CD4-positive, alpha-beta T cell treated with Interleukin-6 for 4 hours (primary cell): ENCODE data around the gene CCDC91.

Experiments
- DNase-seq: peaks from one replicate; pipeline ENCODE4 v3.0.0-alpha.2; 2020; ENCODE audit warnings: mixed read lengths

Gene CCDC91, protein sequence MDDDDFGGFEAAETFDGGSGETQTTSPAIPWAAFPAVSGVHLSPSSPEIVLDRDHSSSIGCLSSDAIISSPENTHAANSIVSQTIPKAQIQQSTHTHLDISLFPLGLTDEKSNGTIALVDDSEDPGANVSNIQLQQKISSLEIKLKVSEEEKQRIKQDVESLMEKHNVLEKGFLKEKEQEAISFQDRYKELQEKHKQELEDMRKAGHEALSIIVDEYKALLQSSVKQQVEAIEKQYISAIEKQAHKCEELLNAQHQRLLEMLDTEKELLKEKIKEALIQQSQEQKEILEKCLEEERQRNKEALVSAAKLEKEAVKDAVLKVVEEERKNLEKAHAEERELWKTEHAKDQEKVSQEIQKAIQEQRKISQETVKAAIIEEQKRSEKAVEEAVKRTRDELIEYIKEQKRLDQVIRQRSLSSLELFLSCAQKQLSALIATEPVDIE

DNA sequence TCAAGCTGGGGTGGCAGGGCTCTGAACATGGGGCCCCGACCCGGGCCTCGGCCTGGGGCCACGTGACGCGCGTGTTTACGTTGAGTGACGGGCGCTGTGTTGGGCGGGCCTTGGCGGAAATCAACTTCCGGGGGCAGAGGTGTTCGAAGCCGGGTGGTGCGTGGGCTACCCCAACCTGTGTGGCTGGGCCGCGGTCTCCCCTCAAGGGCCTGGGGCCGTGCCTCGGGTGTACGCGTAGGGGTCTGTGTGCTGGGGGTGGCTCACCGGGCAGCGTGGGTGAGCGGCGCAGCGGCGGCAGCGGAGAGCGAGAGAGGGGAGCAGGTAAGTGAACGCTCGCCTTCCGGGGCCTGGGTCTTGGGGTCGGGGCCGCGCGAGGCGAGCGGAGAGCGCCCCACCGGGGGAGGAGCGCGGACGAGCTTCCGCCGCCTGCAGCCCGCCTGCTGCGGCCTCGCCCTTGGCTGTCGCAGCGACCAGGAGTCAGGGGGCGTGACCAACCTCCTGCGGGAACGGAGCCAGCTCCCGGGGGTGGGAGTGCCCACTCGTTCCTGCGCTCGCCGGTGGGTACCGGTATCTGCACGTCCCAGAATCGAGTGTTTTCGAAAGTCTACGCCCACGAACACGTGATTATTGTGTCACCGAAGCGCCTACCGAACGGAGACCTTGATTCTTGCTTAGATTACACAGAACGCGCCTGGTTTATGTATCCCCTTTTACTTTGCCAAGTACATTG, at the start of gene CCDC91:
TSS of gene CCDC91 (plus strand) at position 136 of the 730 bp plus-strand sequence. CDS start 66,760 bp downstream, outside the sequence.
- peak; percentile 88 for DNase-seq

DNA sequence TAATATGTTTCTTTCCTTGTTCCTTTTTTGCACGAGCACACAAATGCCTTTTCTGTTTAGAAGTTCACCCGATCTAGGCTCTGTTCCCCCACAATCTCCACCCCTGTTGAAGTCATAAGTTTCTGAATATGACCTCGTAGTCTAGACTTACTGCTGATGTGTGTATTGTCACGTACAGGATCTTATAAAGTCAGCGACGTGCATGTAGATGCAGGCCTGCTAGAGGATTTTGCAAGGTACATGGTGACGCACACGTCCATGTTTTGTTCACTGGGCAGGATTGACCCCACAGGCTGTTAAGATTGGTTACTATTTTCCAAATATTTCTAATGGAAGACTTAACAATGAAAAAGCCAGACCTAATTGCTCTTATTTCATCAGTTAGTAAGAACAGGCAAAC, 46.2 kb upstream of the CCDC91 start:
- no peak for DNase-seq

DNA sequence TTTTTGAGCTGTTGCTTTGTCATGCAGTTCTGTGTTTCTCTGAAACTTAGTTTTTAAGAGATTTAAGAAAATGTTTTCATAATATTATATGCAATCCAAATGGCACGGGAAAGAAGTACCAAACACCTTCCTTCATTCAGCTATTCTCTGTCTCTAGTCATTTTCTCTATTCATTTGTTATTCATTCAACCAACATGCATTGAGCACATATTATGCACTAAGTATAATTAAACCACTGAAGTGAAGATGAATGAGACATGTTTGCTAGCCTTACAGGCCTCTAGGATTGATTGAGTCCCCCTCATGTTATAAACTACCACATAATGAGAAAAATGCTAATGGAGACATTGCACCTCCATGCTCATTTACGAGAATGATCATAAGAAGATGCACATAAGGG, 45.7 kb upstream of the CCDC91 start:
- no peak for DNase-seq

DNA sequence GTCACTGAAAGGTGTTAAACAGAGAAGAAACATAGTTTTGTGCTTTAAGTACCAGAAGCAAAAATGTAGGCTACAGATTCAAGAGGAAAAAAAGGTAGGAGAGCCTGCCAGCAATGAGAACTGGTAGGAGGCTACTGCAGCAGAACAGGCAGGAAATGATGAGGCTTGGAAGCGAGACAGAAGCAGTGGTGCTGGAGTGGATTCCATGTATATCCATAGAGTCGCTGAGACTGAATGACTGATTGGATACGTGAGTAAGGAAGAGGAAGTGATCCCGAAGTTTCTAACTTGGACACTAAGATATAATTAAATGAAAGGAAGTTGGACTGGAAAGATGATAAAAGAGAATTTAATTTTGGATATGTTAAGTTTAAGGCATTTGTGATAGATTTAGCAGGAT, 45.0 kb upstream of the CCDC91 start:
- DNase-seq = no peak

DNA sequence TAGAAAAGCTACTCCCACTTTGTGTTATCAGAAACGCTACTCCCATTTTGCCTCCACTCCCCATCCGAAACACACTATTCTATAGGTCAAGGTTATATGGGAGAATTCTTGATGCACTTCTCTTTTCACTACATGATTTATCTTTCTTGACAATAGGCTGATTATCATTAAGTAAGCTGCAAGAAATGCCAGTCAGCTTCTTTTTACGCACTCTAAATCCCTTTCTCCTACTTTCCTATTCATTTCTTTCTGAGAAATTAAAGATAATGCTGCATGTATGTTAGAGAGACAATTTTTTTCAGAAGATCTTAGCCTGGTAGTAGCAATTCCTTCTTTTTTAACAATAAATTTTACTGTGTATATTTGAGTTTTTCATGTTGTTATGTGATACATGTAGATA, 41.0 kb upstream of the CCDC91 start:
- DNase-seq = no peak

DNA sequence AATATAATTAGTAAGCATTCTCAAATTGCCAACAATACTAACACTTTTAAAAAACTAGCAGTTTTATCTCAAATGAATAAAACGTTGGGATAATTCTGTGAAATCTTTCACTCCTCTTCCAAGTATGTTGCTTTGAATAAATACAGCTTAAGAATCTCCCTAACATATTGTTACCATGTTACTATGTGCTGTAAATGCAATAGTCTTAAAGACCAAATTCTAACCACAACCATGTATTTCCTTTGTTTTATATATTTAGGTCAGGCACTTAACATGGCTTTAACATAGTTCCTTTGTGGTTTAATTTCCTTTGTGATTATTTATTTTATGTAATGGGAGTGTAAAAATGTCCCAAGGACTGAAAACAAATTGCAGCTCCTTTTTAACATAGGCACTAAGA, 33.9 kb upstream of the CCDC91 start:
- DNase-seq = no peak

DNA sequence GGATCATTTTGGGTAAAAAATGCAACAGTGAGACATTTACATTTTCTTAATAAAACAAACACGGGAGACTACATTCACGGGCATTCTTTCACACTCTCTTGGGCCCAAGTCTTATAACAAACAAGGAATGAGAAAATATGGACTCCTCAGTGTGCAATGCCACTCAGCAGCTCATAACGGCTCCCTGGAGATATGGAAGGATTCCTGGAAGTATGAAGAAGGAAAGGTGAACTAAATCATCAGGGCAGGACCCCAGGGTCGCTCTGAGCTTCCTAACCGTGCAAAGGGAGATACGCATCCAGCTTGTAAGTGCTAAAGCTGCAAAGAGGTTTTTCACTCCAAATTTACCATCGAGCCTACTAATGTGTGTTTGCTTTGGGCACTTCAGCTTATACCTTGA, 33.5 kb upstream of the CCDC91 start:
- no peak for DNase-seq

DNA sequence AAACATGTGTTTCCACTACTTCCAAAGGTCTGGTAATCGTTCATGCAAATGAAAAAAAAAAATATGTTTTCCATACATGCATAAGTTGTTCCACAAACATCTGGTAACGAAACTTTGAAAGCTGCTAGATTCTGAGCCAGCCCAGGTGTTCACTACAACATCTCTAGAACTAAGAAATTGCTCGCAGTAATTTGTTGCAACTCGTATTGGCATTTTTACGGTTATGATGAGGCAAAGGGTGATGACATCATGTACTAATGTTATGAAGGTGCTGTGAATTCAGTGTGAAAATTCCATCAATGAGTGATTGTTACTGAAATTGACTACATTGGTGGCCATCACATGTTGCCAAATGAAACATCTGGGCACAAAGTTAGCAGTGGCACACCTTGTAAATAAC, 31.9 kb upstream of the CCDC91 start:
- DNase-seq = no peak

DNA sequence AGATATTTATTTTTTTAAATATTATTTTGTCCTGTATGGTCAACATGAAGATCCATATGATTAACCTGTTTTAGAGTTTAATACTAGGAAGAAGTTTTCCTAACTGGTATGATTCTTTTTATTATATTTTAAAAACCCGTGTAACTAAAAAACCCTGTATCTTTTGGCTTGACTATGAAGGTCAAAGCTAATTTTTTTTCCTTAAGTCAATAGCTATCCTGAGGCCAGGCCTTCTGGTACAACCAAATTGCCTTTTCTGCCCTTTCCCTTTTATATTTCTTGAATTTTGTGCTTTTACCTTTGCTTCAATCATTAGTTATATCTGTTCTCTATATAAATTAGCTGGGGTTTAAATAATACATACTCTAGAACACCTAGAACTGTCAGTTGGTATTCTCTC, 30.6 kb upstream of the CCDC91 start:
- no peak for DNase-seq

DNA sequence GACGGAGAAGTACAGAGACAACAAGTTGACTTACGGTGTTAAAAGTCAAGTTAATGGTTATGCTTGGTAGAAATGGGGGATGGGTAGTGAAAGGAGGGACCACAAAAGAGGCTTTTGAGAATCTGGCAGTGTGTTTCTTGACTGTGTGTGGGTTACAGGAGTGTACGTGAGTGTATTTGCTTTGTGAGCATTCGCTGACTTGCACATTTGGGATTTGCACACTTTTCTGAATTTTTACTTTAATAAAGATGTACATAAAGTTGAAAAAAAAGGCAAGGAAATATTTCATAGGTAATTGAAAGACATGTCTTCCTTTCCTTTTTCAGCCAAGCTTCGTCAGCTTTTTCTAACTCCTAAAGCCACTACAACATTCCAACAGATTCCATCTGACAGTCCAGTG, 28.6 kb upstream of the CCDC91 start:
- no peak for DNase-seq

DNA sequence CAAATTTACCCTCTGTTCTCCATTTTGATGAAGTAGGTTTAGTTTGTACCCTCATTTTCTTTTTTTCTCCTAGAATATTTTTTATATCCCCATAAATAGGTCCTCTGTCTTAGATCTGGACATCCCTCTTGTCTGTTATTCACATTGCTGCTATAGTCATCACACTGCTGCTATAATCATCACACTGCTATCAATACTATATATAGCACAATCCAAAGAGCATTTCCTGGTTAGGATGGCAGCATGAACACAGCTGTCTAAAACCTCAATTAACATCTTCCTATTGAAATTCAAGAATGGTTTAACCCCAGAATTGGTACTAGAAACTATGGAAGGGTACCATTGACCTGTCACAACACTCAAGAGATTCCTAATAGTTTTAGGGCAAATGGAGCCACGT, 27.6 kb upstream of the CCDC91 start:
- DNase-seq = no peak

DNA sequence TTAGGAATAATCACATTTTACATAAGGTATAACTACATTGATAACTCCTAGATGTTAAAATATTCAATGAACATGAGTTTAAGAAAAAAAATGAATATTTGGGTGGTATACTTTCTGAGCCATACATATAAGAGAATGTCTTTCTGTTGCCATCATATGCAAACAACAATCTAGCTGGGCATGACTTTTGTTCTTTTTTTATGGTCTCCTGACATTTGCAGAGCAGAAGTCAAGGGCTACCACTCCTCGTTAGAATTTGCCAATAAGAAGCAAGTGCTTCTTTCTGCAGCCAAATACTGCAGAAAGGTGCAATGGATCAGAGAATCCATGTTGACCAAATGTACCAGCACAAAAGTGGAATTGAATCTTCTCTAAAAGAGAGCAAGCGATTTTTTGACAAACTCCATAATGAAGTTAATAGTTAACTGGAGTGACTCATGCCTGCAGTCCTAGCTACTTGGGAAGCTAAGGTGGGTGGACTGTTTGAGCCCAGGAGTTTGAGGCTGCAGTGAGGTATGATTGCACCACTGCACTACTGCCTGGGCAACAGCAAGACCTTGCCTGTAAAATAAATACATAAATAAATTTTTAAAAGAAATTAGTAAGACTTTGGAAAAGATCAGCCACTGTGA, 25.5 kb upstream of the CCDC91 start:
- no peak for DNase-seq

DNA sequence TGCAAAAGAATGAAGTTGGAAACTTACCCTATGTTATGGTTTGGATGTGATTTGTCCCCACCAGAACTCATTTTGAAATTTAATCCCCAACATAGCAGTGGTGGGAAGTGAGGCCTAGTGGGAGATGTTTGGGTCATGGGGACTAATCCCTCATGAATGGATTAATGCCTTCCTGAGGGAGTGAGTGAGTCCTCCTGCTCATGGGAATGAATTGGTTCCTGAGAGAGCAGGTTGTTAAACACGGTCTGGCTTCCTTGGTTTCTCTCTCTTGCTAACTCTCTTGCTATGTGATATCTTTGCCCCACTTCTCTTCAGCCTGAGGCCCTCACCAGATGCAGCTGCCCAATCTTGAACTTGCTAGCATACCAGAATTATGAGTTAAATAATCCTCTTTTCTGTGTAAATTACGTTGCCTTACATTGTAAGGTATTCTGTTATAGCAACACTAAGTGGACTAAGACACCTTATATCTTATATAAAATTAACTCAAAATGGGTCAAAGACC, 22.2 kb upstream of the CCDC91 start:
- no peak for DNase-seq

DNA sequence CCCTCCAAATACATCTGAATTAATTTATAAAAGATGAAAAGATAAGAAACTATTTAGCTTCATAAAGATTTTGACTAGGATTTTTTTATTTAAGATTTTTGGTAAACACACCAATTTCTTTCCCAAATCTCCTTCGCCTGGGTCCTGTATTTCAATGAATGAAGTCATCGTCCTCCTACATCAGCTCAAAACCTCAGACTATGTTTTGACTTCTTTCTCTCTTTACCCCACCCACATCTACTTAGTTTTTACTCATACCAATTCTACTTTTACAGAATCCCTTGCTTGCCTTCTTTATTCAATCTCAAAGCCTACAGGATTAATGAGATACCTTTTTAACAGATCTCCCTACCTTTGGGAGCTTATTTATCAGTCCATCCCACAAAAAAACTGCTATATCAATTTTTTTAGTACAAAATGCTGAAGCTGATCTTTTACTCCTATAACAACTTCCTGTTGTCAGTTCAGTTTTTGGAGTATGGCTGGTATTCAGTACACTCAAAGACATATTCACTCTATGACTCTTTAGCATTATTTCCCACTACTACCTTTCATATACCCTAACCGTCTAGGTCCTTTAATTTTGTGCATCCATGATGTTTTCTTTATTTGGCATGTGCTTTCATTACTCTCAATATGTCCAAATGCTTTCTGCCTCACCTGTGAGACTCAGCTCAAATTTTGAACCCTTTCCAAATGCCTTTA, 18.7 kb upstream of the CCDC91 start:
- DNase-seq = no peak

DNA sequence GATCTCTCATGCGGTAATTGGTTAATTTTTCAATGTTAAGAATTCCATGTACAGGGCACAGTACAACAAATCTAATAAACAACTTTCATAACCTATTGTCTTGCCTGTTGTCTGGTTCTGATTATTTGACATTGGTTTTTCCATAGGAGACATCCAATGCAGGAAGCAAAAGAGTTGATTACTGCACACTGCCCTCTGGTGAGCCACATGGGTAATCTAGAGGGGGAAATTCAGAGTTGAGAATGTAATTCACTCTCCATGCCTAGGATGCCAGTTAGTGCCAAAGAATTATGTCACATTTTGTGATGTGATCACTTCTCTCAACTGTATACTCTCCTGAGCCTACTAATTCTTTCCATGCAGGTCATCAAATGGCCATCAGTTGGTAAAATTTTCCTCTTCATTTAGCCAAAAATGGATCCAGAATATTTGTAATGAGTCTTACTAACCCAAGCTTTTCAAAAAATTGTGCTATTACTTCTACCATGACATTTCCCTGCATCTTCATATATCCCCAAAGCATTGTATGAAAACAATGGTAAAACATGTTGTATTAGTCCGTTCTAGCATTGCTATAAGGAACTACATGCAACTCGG, 17.7 kb upstream of the CCDC91 start:
- DNase-seq = no peak

DNA sequence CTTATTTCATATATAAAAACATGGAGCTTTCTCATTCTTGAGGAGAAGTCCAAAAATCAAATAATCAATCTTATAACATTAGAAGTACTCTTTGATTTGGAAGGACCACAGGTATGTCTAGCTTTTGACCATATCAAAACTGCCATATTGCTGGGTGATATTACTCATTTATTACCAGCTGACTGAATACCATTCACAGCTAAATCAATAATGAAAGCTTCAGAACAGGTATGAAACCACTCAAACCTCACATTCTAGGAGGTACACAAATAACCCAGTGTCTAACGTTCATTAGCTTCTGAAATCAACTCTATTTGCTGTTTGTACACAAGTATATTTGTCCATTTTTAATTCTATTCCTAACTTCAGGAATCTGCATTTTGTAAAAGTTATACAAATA, 16.8 kb upstream of the CCDC91 start:
- DNase-seq = no peak

DNA sequence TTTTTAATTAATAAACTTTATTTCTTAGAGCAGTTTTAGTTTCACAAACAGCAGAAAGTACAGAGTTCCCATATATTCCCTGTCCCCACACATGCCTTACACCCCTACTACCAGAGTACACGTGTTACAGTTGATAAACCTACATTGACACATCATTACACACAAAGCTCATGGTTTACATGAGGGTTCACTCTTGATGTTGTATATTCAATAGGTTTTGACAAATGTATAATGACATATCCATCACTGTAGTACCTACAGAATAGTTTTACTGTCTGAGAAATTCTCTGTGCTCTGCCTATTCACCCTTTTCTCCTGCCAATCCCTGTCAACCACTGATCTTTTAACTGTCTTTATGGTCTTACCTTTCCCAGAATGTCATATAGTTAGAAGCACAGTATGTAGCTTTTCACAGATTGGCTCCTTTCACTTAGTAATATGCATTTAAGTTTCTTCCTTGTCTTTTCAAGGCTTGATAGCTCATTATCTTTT, 15.1 kb upstream of the CCDC91 start:
- no peak for DNase-seq

DNA sequence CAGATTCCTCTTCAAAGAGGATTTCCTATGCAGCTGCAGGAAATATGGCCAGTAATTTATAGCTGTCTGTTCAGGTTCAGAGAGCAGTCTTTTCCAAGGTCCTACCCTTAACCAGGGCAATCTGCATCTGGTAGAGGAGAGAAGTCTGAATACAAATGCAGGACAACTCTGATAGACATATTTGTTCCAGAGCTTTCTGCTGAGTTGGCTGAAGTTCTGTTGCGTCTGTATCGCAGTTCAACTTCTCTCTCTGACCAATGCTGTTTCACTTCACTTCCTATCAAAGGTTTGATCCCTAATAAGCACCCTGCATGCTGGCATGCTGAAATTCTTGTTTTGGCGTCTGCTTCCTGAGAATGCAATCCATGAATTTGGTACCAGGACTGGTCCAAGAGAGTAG, 14.0 kb upstream of the CCDC91 start:
- DNase-seq = no peak

DNA sequence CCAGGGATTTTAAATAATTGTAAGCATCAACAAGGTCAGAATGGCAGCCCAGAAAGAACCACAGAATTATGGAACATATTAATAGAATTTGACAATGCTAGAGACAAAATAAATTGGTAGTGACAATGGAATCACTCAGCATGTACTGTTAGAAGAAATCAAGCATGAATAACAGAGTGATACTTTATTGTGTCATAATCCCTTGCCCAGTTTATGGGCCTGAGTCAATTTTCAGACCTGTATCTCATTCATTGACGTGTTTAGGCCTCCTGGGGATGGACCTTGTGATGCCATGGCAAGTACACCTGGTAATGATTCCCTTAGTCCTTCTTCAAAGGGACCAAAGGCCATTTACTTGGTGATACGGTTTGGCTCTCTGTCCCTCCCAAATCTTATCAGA, 12.8 kb upstream of the CCDC91 start:
- DNase-seq = no peak

DNA sequence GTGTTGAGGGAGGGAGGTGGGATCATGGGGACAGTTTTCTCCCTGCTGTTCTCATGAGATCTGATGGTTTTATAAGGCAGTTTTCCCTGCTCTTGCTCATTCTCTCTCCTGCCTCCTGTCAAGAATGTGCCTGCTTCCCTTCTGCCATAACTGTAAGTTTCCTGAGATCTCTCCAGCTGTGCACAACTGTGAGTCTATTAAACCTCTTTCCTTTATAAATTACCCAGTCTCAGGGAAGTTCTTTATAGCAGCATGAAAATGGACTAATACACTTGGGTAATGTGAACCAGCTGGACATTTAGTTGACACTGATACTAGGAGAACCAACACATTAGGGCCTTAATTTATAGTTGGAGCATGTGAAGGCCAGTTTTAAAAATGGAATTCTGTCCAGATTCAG, 12.4 kb upstream of the CCDC91 start:
- no peak for DNase-seq

DNA sequence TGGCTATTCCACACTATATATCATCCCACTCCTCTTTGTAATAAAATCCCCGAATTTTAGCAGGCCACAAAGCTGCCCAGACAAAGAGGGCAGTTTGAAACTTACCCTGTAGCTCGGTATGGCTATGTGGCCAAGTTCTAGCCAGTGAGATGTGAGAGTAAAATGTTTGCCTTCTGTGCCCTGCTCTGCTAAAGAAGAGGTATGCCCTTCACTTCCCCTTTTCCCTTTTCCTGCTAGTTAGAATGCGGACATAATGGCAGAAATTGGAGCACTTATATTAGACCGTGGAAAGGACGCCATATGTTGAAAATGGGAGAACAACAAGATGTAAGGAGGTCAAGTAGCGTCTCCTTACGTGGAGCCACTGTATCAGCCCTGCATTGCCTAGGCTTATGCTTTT, 11.5 kb upstream of the CCDC91 start:
- no peak for DNase-seq

DNA sequence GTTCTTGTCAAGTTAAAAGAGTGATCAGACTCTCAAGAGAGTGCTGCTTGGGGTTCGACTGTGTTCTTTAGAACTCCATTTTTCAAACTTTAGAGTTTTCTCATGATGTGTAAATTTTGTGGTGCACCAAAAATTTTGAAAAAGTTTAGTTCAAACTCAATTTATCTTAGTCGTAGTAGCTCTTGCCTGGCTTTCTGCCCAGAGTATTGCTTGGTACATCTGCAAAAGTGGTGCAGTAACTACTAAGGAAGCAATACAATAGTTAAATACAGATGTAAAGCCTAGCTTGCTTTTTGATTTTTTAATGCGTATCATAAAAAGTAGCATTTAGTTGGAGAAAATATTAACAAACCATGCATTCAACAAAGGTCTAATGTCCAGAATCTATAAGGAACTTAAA, 9.5 kb upstream of the CCDC91 start:
- no peak for DNase-seq

DNA sequence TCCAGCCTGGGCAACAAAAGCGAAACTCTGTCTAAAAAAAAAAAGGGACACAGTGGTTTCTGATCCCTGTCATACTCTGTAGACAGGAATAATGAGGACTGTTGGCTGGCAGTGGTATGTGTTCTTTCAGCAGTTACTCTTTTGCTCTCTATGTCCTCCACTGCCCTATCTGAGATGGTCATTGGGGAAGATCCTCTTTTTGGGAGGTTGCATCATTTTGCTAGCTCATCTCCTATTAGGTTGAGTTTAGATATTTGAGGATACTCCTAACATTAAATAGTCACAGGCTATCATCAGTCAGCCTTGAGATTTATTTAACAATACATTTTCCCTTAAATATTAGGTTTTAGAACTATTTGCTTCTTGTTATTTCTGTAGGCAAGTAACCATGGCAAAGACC, 5.9 kb upstream of the CCDC91 start:
- DNase-seq = no peak
